ENCODE results near the gene ADPGK.

DNA sequence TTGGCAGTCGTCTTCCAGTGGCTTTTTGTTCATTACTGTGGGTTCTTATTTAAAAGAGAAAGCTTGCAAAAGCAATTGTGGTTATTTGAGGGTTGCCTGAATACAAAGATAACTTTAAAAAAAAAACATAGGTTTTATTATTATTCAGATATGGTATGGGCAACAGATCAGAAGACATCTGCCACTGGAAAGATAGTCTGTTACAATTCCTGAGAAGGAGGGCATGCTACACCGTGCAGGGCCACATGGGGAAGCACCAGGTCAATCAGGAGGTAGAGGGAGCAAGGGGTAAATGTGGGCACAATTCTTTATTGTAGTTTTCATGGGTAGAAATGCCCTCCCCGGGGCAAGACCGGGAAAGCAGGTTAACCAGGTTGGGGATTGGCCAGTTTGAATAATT lies 51.0 kb downstream of the ADPGK start:
- TF ChIP-seq, protein P1, sequence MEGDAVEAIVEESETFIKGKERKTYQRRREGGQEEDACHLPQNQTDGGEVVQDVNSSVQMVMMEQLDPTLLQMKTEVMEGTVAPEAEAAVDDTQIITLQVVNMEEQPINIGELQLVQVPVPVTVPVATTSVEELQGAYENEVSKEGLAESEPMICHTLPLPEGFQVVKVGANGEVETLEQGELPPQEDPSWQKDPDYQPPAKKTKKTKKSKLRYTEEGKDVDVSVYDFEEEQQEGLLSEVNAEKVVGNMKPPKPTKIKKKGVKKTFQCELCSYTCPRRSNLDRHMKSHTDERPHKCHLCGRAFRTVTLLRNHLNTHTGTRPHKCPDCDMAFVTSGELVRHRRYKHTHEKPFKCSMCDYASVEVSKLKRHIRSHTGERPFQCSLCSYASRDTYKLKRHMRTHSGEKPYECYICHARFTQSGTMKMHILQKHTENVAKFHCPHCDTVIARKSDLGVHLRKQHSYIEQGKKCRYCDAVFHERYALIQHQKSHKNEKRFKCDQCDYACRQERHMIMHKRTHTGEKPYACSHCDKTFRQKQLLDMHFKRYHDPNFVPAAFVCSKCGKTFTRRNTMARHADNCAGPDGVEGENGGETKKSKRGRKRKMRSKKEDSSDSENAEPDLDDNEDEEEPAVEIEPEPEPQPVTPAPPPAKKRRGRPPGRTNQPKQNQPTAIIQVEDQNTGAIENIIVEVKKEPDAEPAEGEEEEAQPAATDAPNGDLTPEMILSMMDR (IDR thresholded peaks at IDR 0.05 in 4 of 5, conservative IDR thresholded peaks at IDR 0.05 in 1 of 5): no peak
- TF ChIP-seq POLR2A (IDR thresholded peaks at IDR 0.05): no peak
